GM04503 (cell line): ENCODE measurements around the gene ZNF367.
A peak's percentile ranks its signal among the peaks of the same experiment; 100 is the strongest.

Source experiments
- DNase-seq: peaks from one replicate; pipeline ENCODE4 v3.0.0-alpha.2; 2012; ENCODE audit warnings: low read depth

Gene ZNF367

DNA sequence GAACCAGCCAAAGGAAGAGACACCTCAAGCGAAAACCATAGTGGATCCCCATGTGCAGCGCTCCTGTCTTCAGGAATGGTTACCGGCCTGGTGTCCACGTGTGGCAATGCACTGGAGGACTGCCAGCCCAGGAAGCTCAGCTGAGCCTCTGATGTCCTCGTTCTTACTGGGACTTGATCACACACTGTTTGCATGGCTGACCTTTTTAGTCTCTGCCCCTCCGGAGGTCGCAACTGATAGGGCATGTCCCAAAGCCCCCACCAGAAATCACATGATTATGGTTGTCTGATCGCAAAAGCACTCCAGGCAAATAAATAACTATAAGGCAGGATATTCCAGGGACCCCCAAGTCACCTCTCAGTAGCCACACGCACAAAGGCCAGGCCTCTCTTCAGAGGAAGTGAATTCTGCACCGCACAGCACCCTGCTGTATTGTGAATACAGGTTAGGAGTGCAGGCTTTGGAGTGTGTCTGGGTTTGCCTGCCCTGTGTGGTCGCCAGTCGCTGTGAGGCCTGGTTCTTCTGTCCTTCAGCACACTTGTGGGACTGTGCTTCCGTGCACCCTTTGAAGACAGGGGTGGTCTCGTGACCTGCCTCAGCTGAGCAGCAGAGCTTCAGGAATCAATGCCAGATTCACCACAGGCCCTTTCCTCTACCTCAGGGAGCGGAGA lies 18.4 kb upstream of the ZNF367 start:
- no peak for DNase-seq

DNA sequence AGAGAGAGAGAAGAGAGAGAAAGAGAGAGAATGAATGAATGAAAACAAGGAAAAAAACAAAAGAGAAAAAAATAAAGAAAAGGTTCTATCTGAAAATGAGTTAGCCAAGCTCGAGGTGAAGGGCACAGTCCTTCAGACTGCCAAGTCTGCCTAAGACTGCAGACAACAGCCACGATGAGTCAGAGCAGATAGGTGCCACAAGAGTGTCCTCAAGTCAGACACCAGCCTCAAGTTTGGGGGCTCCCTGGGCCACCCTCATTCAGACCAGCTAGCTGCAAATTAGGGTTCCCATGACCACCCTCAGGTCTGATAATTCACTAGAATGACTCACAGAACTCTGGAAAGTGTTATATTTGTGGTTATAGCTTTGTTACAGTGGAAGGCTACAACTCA lies 17.9 kb upstream of the ZNF367 start:
- no peak for DNase-seq

- no peak for DNase-seq
These were observed 17.2 kb upstream of the ZNF367 start for GRCh38 chr9:96435345-96435744.

GRCh38 chr9:96430377-96430776 lies 12.2 kb upstream of the ZNF367 start:
- no peak for DNase-seq

- no peak for DNase-seq
These were observed 11.6 kb upstream of the ZNF367 start for GRCh38 chr9:96429732-96430131.

- DNase-seq = no peak
These were observed 7.5 kb upstream of the ZNF367 start for GRCh38 chr9:96425500-96426169.

- no peak for DNase-seq
These were observed 5.8 kb upstream of the ZNF367 start for GRCh38 chr9:96423985-96424336.

DNA sequence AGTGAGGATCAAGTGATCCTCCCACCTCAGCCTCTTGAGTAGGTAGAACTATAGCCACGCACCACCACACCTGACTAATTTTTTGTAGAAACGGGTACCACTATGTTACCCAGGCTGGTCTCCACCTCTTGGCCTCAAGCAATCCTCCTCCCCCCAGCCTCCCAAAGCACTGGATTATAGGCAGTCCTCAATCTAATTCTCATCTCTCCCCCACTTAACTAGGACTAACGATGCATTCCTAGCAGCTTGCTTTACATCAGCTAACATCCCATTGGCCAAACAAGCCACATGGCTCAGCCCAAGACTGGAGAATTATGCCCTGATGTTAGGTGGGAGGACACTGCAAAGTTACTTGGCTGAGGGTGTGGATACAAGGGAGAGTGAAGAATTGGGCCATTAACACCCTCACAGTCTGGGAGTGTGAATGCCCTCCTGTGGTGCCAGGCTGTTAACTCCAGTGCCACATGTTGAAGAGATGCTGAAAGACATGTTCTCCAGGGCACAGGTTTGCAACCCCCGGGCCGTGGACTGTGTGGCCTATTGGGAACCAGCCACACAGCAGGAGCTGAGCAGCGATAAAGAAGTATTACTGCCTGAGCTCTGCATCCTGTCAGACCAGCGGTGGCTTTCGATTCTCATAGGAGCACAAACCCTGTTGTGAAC lies 5.3 kb upstream of the ZNF367 start:
- DNase-seq = no peak

GRCh38 chr9:96420468-96421219 lies 2.5 kb upstream of the ZNF367 start:
- DNase-seq = peak; percentile 97

- DNase-seq = no peak
These were observed 1.5 kb upstream of the ZNF367 start for GRCh38 chr9:96419691-96419969.

GRCh38 chr9:96418920-96419690 lies 935 bp upstream of the ZNF367 start:
- DNase-seq = peak; percentile 39

- DNase-seq = no peak
These were observed 498 bp downstream of the ZNF367 start for GRCh38 chr9:96417661-96418082.

GRCh38 chr9:96417051-96417586 lies 1.1 kb downstream of the ZNF367 start:
- DNase-seq = peak; percentile 12

GRCh38 chr9:96413302-96414221 lies 4.6 kb downstream of the ZNF367 start:
- no peak for DNase-seq

GRCh38 chr9:96412174-96412913 lies 5.8 kb downstream of the ZNF367 start:
- DNase-seq = no peak

- DNase-seq = no peak
These were observed 6.9 kb downstream of the ZNF367 start for GRCh38 chr9:96411129-96411838.

GRCh38 chr9:96408409-96409280 lies 9.5 kb downstream of the ZNF367 start:
- DNase-seq = no peak

GRCh38 chr9:96400132-96400910 lies 17.8 kb downstream of the ZNF367 start:
- no peak for DNase-seq
